Measurements from ENCODE around the gene FAM47B. TPM values are rescaled to one million over a fixed set of nuclear protein-coding genes. Genes with fewer than 3 reads are reported as not detected.

The FAM47B gene
- not detected for polyA plus RNA-seq (2013, experiment 1 of 2)
- not detected for polyA plus RNA-seq (2013, experiment 2 of 2)

- Histone ChIP-seq H3K79me1 (ENCODE audit: low read length) (no peaks in the 10 kb centered on the region), H3K4ac (ENCODE audit: low read depth, low read length) (no peak within 1 kb of the TSS), H3K9ac (ENCODE audit: low read length) (no peak within 1 kb of the TSS), H3K4me3 (ENCODE audit: low read length) (no peak within 1 kb of the TSS), H4K5ac (ENCODE audit: low read length) (no peak within 1 kb of the TSS), H3K4me1 (ENCODE audit: control insufficient read depth, low read depth, low read length) (no peaks in the 10 kb centered on the region), H2AK5ac (ENCODE audit: low read length) (no peak within 1 kb of the TSS), H3K27ac (ENCODE audit: low read depth, low read length) (no peak within 1 kb of the TSS), H2BK15ac (replicated peaks; ENCODE audit: low read depth) (no peak within 1 kb of the TSS), H2BK120ac (ENCODE audit: low read depth, low read length) (no peak within 1 kb of the TSS), H3K18ac (ENCODE audit: low read length) (no peak within 1 kb of the TSS), H2BK5ac (ENCODE audit: low read length) (no peak within 1 kb of the TSS), H3K79me2 (ENCODE audit: control insufficient read depth, insufficient read depth, low read length) (no peaks in the 10 kb centered on the region), H4K8ac (ENCODE audit: low read depth, low read length) (no peak within 1 kb of the TSS), H3K4me2 (ENCODE audit: low read length) (no peak within 1 kb of the TSS), H3K36me3 (ENCODE audit: control insufficient read depth, insufficient read depth, low read length) (no peaks in the 10 kb centered on the region), H3K27me3 (ENCODE audit: insufficient read depth, low read length, poor library complexity) (no peaks in the 10 kb centered on the region), H3K23ac (ENCODE audit: low read length) (no peak within 1 kb of the TSS), H3K56ac (ENCODE audit: low read length) (no peak within 1 kb of the TSS)
- WGBS (ENCODE audit: extremely low coverage, insufficient coverage, low lambda C conversion rate): no CpG with 5 or more reads among the region's 11 CpGs
- no peak for DNase-seq
Observed at GRCh38 chrX:34942496-34942895, at the start of gene FAM47B. TSS of gene FAM47B (plus strand) at chrX:34942796. CDS start at chrX:34942832, 36 bp downstream.

- no peaks in the 10 kb centered on the region for H3K4me1 ChIP-seq (ENCODE audit: control insufficient read depth, low read depth, low read length)
- H4K8ac ChIP-seq (ENCODE audit: low read depth, low read length): no peak overlapping the region
- H3K79me2 ChIP-seq (ENCODE audit: control insufficient read depth, insufficient read depth, low read length): no peaks in the 10 kb centered on the region
- no peak overlapping the region for H4K5ac ChIP-seq (ENCODE audit: low read length)
- no peak for DNase-seq
- no peak overlapping the region for H3K56ac ChIP-seq (ENCODE audit: low read length)
- no CpG with 5 or more reads among the region's 1 CpG for WGBS (ENCODE audit: extremely low coverage, insufficient coverage, low lambda C conversion rate)
- no peak overlapping the region for H3K27ac ChIP-seq (ENCODE audit: low read depth, low read length)
- no peak overlapping the region for H3K4me3 ChIP-seq (ENCODE audit: low read length)
- no peak overlapping the region for H3K18ac ChIP-seq (ENCODE audit: low read length)
- no peaks in the 10 kb centered on the region for H3K27me3 ChIP-seq (ENCODE audit: insufficient read depth, low read length, poor library complexity)
- H3K23ac ChIP-seq (ENCODE audit: low read length): no peak overlapping the region
- H2BK120ac ChIP-seq (ENCODE audit: low read depth, low read length): no peak overlapping the region
- H3K4ac ChIP-seq (ENCODE audit: low read depth, low read length): no peak overlapping the region
- H3K9ac ChIP-seq (ENCODE audit: low read length): no peak overlapping the region
- no peak overlapping the region for H2AK5ac ChIP-seq (ENCODE audit: low read length)
- H3K4me2 ChIP-seq (ENCODE audit: low read length): no peak overlapping the region
- no peaks in the 10 kb centered on the region for H3K36me3 ChIP-seq (ENCODE audit: control insufficient read depth, insufficient read depth, low read length)
- H2BK5ac ChIP-seq (ENCODE audit: low read length): no peak overlapping the region
- no peaks in the 10 kb centered on the region for H3K79me1 ChIP-seq (ENCODE audit: low read length)
- no peak overlapping the region for H2BK15ac ChIP-seq (replicated peaks; ENCODE audit: low read depth)
Observed at GRCh38 chrX:34893741-34894140, 48.9 kb upstream of the FAM47B start.

GRCh38 chrX:34900691-34901090, 41.9 kb upstream of the FAM47B start:
- Histone ChIP-seq H3K36me3 (ENCODE audit: control insufficient read depth, insufficient read depth, low read length) (no peaks in the 10 kb centered on the region), H3K27me3 (ENCODE audit: insufficient read depth, low read length, poor library complexity) (no peaks in the 10 kb centered on the region), H3K4me3 (ENCODE audit: low read length) (no peak overlapping the region), H2BK5ac (ENCODE audit: low read length) (no peak overlapping the region), H3K9ac (ENCODE audit: low read length) (no peak overlapping the region), H3K4me1 (ENCODE audit: control insufficient read depth, low read depth, low read length) (no peaks in the 10 kb centered on the region), H4K5ac (ENCODE audit: low read length) (no peak overlapping the region), H3K4ac (ENCODE audit: low read depth, low read length) (no peak overlapping the region), H3K56ac (ENCODE audit: low read length) (no peak overlapping the region), H4K8ac (ENCODE audit: low read depth, low read length) (no peak overlapping the region), H3K79me2 (ENCODE audit: control insufficient read depth, insufficient read depth, low read length) (no peaks in the 10 kb centered on the region), H2AK5ac (ENCODE audit: low read length) (no peak overlapping the region), H3K23ac (ENCODE audit: low read length) (no peak overlapping the region), H2BK15ac (replicated peaks; ENCODE audit: low read depth) (no peak overlapping the region), H3K27ac (ENCODE audit: low read depth, low read length) (no peak overlapping the region), H3K18ac (ENCODE audit: low read length) (no peak overlapping the region), H2BK120ac (ENCODE audit: low read depth, low read length) (no peak overlapping the region), H3K4me2 (ENCODE audit: low read length) (no peak overlapping the region), H3K79me1 (ENCODE audit: low read length) (no peaks in the 10 kb centered on the region)
- no peak for DNase-seq

- no peak overlapping the region for H3K56ac ChIP-seq (ENCODE audit: low read length)
- H3K36me3 ChIP-seq (ENCODE audit: control insufficient read depth, insufficient read depth, low read length): no peaks in the 10 kb centered on the region
- H3K18ac ChIP-seq (ENCODE audit: low read length): no peak overlapping the region
- H3K27ac ChIP-seq (ENCODE audit: low read depth, low read length): no peak overlapping the region
- no peak overlapping the region for H2BK15ac ChIP-seq (replicated peaks; ENCODE audit: low read depth)
- H3K23ac ChIP-seq (ENCODE audit: low read length): no peak overlapping the region
- no CpG with 5 or more reads among the region's 2 CpGs for WGBS (ENCODE audit: extremely low coverage, insufficient coverage, low lambda C conversion rate)
- H4K8ac ChIP-seq (ENCODE audit: low read depth, low read length): no peak overlapping the region
- no peak overlapping the region for H3K4me2 ChIP-seq (ENCODE audit: low read length)
- no peaks in the 10 kb centered on the region for H3K79me1 ChIP-seq (ENCODE audit: low read length)
- no peak overlapping the region for H3K9ac ChIP-seq (ENCODE audit: low read length)
- H3K4me1 ChIP-seq (ENCODE audit: control insufficient read depth, low read depth, low read length): no peaks in the 10 kb centered on the region
- no peak overlapping the region for H3K4me3 ChIP-seq (ENCODE audit: low read length)
- no peak overlapping the region for H2BK5ac ChIP-seq (ENCODE audit: low read length)
- H3K4ac ChIP-seq (ENCODE audit: low read depth, low read length): no peak overlapping the region
- H2AK5ac ChIP-seq (ENCODE audit: low read length): no peak overlapping the region
- no peak for DNase-seq
- H3K79me2 ChIP-seq (ENCODE audit: control insufficient read depth, insufficient read depth, low read length): no peaks in the 10 kb centered on the region
- H3K27me3 ChIP-seq (ENCODE audit: insufficient read depth, low read length, poor library complexity): no peaks in the 10 kb centered on the region
- no peak overlapping the region for H4K5ac ChIP-seq (ENCODE audit: low read length)
- H2BK120ac ChIP-seq (ENCODE audit: low read depth, low read length): no peak overlapping the region
Observed at GRCh38 chrX:34901761-34902160, 40.8 kb upstream of the FAM47B start.

DNA sequence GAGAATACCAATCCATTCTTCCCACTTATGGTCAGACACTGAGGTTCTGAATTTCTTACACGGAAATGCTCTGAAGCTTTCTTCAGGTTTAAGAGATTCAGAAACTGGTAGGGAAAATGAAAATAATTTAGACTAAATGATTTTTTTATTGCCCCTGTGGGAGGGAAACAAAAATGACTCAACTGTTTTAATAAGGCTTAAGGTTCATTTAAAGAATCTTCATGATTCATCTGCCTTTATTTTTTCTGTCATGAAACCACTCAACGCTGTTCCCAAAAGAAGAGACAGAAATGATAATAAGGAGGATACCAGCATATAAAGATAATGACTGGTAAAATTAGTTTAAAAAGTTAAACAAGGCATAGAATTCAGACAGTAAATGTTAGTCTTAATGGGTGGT, 39.3 kb upstream of the FAM47B start:
- H3K79me2 ChIP-seq (ENCODE audit: control insufficient read depth, insufficient read depth, low read length): no peaks in the 10 kb centered on the region
- no peak overlapping the region for H4K8ac ChIP-seq (ENCODE audit: low read depth, low read length)
- H2BK120ac ChIP-seq (ENCODE audit: low read depth, low read length): no peak overlapping the region
- no peak overlapping the region for H2BK15ac ChIP-seq (replicated peaks; ENCODE audit: low read depth)
- DNase-seq: no peak
- no peak overlapping the region for H2BK5ac ChIP-seq (ENCODE audit: low read length)
- no peak overlapping the region for H3K4me3 ChIP-seq (ENCODE audit: low read length)
- no peak overlapping the region for H3K4me2 ChIP-seq (ENCODE audit: low read length)
- no peak overlapping the region for H4K5ac ChIP-seq (ENCODE audit: low read length)
- no peaks in the 10 kb centered on the region for H3K27me3 ChIP-seq (ENCODE audit: insufficient read depth, low read length, poor library complexity)
- H3K4me1 ChIP-seq (ENCODE audit: control insufficient read depth, low read depth, low read length): no peaks in the 10 kb centered on the region
- no peak overlapping the region for H3K4ac ChIP-seq (ENCODE audit: low read depth, low read length)
- no CpG with 5 or more reads among the region's 2 CpGs for WGBS (ENCODE audit: extremely low coverage, insufficient coverage, low lambda C conversion rate)
- H3K18ac ChIP-seq (ENCODE audit: low read length): no peak overlapping the region
- no peak overlapping the region for H2AK5ac ChIP-seq (ENCODE audit: low read length)
- H3K79me1 ChIP-seq (ENCODE audit: low read length): no peaks in the 10 kb centered on the region
- H3K56ac ChIP-seq (ENCODE audit: low read length): no peak overlapping the region
- no peaks in the 10 kb centered on the region for H3K36me3 ChIP-seq (ENCODE audit: control insufficient read depth, insufficient read depth, low read length)
- H3K27ac ChIP-seq (ENCODE audit: low read depth, low read length): no peak overlapping the region
- H3K9ac ChIP-seq (ENCODE audit: low read length): no peak overlapping the region
- H3K23ac ChIP-seq (ENCODE audit: low read length): no peak overlapping the region

DNA sequence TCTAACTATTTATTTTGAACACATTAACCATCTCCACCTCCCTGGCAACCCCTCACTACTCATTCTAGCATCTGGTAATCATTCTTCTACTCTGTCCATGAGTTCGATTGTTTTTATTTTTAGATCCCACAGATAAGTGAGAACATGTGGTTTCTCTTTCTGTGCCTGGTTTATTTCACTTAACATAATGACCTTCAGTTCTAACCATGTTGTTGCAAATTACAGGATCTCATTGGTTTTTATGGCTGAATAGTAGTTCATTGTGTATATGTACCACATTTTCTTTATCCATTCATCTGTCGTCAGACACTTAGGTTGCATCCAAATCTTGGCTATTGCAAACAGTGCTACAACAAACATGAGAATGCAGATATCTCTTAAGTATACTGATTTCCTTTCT, 33.4 kb upstream of the FAM47B start:
- DNase-seq: no peak
- Histone ChIP-seq H2AK5ac (ENCODE audit: low read length) (no peak overlapping the region), H3K4me2 (ENCODE audit: low read length) (no peak overlapping the region), H3K4me3 (ENCODE audit: low read length) (no peak overlapping the region), H3K79me2 (ENCODE audit: control insufficient read depth, insufficient read depth, low read length) (no peaks in the 10 kb centered on the region), H3K9ac (ENCODE audit: low read length) (no peak overlapping the region), H2BK120ac (ENCODE audit: low read depth, low read length) (no peak overlapping the region), H4K5ac (ENCODE audit: low read length) (no peak overlapping the region), H2BK5ac (ENCODE audit: low read length) (no peak overlapping the region), H3K79me1 (ENCODE audit: low read length) (no peaks in the 10 kb centered on the region), H3K27ac (ENCODE audit: low read depth, low read length) (no peak overlapping the region), H2BK15ac (replicated peaks; ENCODE audit: low read depth) (no peak overlapping the region), H4K8ac (ENCODE audit: low read depth, low read length) (no peak overlapping the region), H3K23ac (ENCODE audit: low read length) (no peak overlapping the region), H3K4me1 (ENCODE audit: control insufficient read depth, low read depth, low read length) (no peaks in the 10 kb centered on the region), H3K4ac (ENCODE audit: low read depth, low read length) (no peak overlapping the region), H3K36me3 (ENCODE audit: control insufficient read depth, insufficient read depth, low read length) (no peaks in the 10 kb centered on the region), H3K18ac (ENCODE audit: low read length) (no peak overlapping the region), H3K56ac (ENCODE audit: low read length) (no peak overlapping the region), H3K27me3 (ENCODE audit: insufficient read depth, low read length, poor library complexity) (no peaks in the 10 kb centered on the region)
- WGBS (ENCODE audit: extremely low coverage, insufficient coverage, low lambda C conversion rate): no CpG with 5 or more reads among the region's 2 CpGs

Measured in mesendoderm (in vitro differentiated cells).